Gastrocnemius medialis (tissue), 4 donors: Measurements from ENCODE around the gene ZBED5.

ENCODE experiments used
- POLR2A ChIP-seq, 2 donors: fragments of 450-650 bp; IDR thresholded peaks; one replicate each; pipeline ENCODE4 v1.6.1; 2017; ENCODE audit warnings: antibody characterized with exemption in 2 of 2, mild to moderate bottlenecking in 2 of 2, moderate library complexity in 2 of 2
- TF ChIP-seq, protein P1 (sequence below), 5 experiments: fragments of 450-650 bp in 3 of 5; fragments of 200-600 bp in 2 of 5; sonication (generic) in 2 of 5; IDR thresholded peaks in 4 of 5; conservative IDR thresholded peaks in 1 of 5; 1 replicate in 4 of 5; 2 replicates in 1 of 5; pipeline ENCODE4 v1.5.1; 2016 to 2019; ENCODE audit warnings: antibody characterized with exemption in 5 of 5, mild to moderate bottlenecking in 3 of 5, moderate library complexity in 3 of 5

DNA sequence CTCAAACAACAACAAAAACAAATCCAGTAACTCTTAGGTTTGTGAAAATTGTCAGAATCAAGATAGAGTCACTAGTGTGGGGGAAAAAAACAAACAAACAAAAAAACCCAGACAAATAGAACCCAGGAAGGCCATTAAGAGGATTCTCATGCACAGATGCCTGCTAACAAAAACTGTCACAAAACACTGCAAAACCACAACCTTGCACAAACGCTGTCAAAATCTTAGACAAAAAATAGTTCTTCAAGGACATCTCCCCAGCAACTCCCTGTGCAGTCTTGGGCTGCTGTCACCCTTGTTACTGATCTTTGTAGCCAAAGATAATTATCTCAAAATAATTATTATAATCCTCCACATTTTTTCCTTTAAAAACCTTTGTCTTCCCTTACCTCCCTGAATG, 4.6 kb upstream of the ZBED5 start:
- TF ChIP-seq, protein P1, sequence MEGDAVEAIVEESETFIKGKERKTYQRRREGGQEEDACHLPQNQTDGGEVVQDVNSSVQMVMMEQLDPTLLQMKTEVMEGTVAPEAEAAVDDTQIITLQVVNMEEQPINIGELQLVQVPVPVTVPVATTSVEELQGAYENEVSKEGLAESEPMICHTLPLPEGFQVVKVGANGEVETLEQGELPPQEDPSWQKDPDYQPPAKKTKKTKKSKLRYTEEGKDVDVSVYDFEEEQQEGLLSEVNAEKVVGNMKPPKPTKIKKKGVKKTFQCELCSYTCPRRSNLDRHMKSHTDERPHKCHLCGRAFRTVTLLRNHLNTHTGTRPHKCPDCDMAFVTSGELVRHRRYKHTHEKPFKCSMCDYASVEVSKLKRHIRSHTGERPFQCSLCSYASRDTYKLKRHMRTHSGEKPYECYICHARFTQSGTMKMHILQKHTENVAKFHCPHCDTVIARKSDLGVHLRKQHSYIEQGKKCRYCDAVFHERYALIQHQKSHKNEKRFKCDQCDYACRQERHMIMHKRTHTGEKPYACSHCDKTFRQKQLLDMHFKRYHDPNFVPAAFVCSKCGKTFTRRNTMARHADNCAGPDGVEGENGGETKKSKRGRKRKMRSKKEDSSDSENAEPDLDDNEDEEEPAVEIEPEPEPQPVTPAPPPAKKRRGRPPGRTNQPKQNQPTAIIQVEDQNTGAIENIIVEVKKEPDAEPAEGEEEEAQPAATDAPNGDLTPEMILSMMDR (IDR thresholded peaks at IDR 0.05 in 4 of 5, conservative IDR thresholded peaks at IDR 0.05 in 1 of 5): no peak
- no peak for TF ChIP-seq POLR2A (IDR thresholded peaks at IDR 0.05)
